Suprapubic skin (tissue), 4 donors: ENCODE data around the gene STAT3. TPM values are rescaled to one million over a fixed set of nuclear protein-coding genes. Genes with fewer than 3 reads are reported as not detected.

ENCODE experiments used
- DNase-seq, 2 donors: peaks; one replicate each; pipeline ENCODE4 v3.0.0-alpha.2; 2019; ENCODE audit warnings: low spot score in 2 of 2
- H3K27ac ChIP-seq: fragments of 200-600 bp; sonication (generic); one replicate; pipeline ENCODE4 v1.5.1; 2019
- H3K27me3 ChIP-seq: fragments of 200-600 bp; sonication (generic); one replicate; pipeline ENCODE4 v1.5.1; 2019
- H3K36me3 ChIP-seq: fragments of 200-600 bp; sonication (generic); one replicate; pipeline ENCODE4 v1.5.1; 2019
- H3K4me1 ChIP-seq: fragments of 200-600 bp; sonication (generic); one replicate; pipeline ENCODE4 v1.5.1; 2019
- H3K4me3 ChIP-seq: fragments of 200-600 bp; sonication (generic); one replicate; pipeline ENCODE4 v1.5.1; 2019; ENCODE audit warnings: mild to moderate bottlenecking
- H3K9me3 ChIP-seq: fragments of 200-600 bp; sonication (generic); one replicate; pipeline ENCODE4 v1.5.1; 2019
- CTCF ChIP-seq, 2 donors: fragments of 200-600 bp in 1 of 2; fragments of 450-650 bp in 1 of 2; sonication (generic) in 1 of 2; IDR thresholded peaks; one replicate each; pipeline ENCODE4 v1.5.1; 2016 to 2019; ENCODE audit warnings: antibody characterized with exemption in 2 of 2, mild to moderate bottlenecking in 1 of 2, moderate library complexity in 1 of 2
- EP300 ChIP-seq: sonication (generic); formaldehyde crosslinking; IDR thresholded peaks from one replicate; pipeline ENCODE4 v1.6.1; 2017; ENCODE audit warnings: antibody characterized with exemption
- POLR2A ChIP-seq, 2 donors: fragments of 450-650 bp; IDR thresholded peaks; one replicate each; pipeline ENCODE4 v1.6.1; 2017; ENCODE audit warnings: antibody characterized with exemption in 2 of 2, mild to moderate bottlenecking in 2 of 2, moderate library complexity in 2 of 2
- POLR2AphosphoS5 ChIP-seq, 3 donors: sonication (generic); formaldehyde crosslinking; IDR thresholded peaks; one replicate each; pipeline ENCODE4 v1.6.1; 2017; ENCODE audit warnings: antibody characterized with exemption in 3 of 3
- WGBS: methylation state at CpG from one replicate; pipeline ENCODE4 v1.1.5; 2018; 5-methylcytosine and 5-hydroxymethylcytosine counted together
- total RNA-seq, 4 donors: library from RNA; depleted of rRNA; stranded (reverse); fragments of >200 nt; gene quantifications; one replicate each; pipeline ENCODE4 v1.1.0, GENCODE V29; 2016

Gene STAT3
- total RNA-seq, 4 donors from 2014 or later: 144 to 174 (median 152) TPM

GRCh38 chr17:42359133-42359532 lies 29.1 kb downstream of the STAT3 start:
- H3K4me3 ChIP-seq: no peak overlapping the region
- no peak for TF ChIP-seq CTCF (IDR thresholded peaks at IDR 0.05)
- no peak for TF ChIP-seq POLR2AphosphoS5 (IDR thresholded peaks at IDR 0.05)
- TF ChIP-seq POLR2A (IDR thresholded peaks at IDR 0.05): no peak
- no peak for TF ChIP-seq EP300
- peaks cover 53% of the 10 kb centered on the region for H3K4me1 ChIP-seq
- H3K27ac ChIP-seq: no peak overlapping the region
- DNase-seq: no peak
- no peaks in the 10 kb centered on the region for H3K27me3 ChIP-seq
- no peaks in the 10 kb centered on the region for H3K9me3 ChIP-seq
- 90% methylated on average over 7 of the region's 7 CpGs for WGBS
- H3K36me3 ChIP-seq: no peaks in the 10 kb centered on the region

- no peak for TF ChIP-seq POLR2AphosphoS5 (IDR thresholded peaks at IDR 0.05)
- no peak for TF ChIP-seq EP300
- TF ChIP-seq CTCF (IDR thresholded peaks at IDR 0.05): no peak
- TF ChIP-seq POLR2A (IDR thresholded peaks at IDR 0.05): no peak
- H3K27ac ChIP-seq: no peak overlapping the region
- DNase-seq: no peak
- no peak overlapping the region for H3K4me3 ChIP-seq
- peaks cover 46% of the 10 kb centered on the region for H3K4me1 ChIP-seq
- no peaks in the 10 kb centered on the region for H3K9me3 ChIP-seq
- no peaks in the 10 kb centered on the region for H3K27me3 ChIP-seq
- no peaks in the 10 kb centered on the region for H3K36me3 ChIP-seq
- WGBS: 76% methylated on average over 1 of the region's 1 CpG
Measured at GRCh38 chr17:42358434-42358833, 29.8 kb downstream of the STAT3 start.

GRCh38 chr17:42354956-42355843 lies 33.0 kb downstream of the STAT3 start:
- no peak for TF ChIP-seq POLR2AphosphoS5 (IDR thresholded peaks at IDR 0.05)
- Histone ChIP-seq H3K36me3 (no peaks in the 10 kb centered on the region), H3K27ac (no peak overlapping the region), H3K9me3 (no peaks in the 10 kb centered on the region), H3K4me1 (peaks cover 21% of the 10 kb centered on the region), H3K27me3 (no peaks in the 10 kb centered on the region), H3K4me3 (no peak overlapping the region)
- 47% methylated on average over 3 of the region's 3 CpGs for WGBS
- DNase-seq: no peak

- Histone ChIP-seq H3K4me3 (no peak overlapping the region), H3K36me3 (peaks cover 33% of the 10 kb centered on the region), H3K9me3 (no peaks in the 10 kb centered on the region), H3K27ac (no peak overlapping the region), H3K4me1 (peaks cover 29% of the 10 kb centered on the region), H3K27me3 (no peaks in the 10 kb centered on the region)
- 94% methylated on average over 3 of the region's 3 CpGs for WGBS
- no peak for TF ChIP-seq EP300
- no peak for TF ChIP-seq CTCF (IDR thresholded peaks at IDR 0.05)
- TF ChIP-seq POLR2A (IDR thresholded peaks at IDR 0.05): no peak
- no peak for DNase-seq
Measured at GRCh38 chr17:42348104-42348503, 40.1 kb downstream of the STAT3 start.

- TF ChIP-seq POLR2AphosphoS5 (IDR thresholded peaks at IDR 0.05) (no peak), EP300 (no peak), POLR2A (IDR thresholded peaks at IDR 0.05) (no peak), CTCF (IDR thresholded peaks at IDR 0.05) (no peak)
Measured at GRCh38 chr17:42347606-42348005, 40.6 kb downstream of the STAT3 start.

More at GRCh38 chr17:42347606-42348005, 40.6 kb downstream of the STAT3 start:
- 75% methylated on average over 3 of the region's 3 CpGs for WGBS
- peak overlapping the region; percentile 21 for H3K27ac ChIP-seq
- H3K27me3 ChIP-seq: no peaks in the 10 kb centered on the region
- peaks cover 34% of the 10 kb centered on the region for H3K36me3 ChIP-seq
- H3K9me3 ChIP-seq: no peaks in the 10 kb centered on the region
- H3K4me1 ChIP-seq: peaks cover 29% of the 10 kb centered on the region
- DNase-seq: no peak
- H3K4me3 ChIP-seq: no peak overlapping the region
